ENCODE results near the gene CPLX1. TPM values are rescaled to one million over a fixed set of nuclear protein-coding genes. Genes with fewer than 3 reads are reported as not detected.

CPLX1 gene
- total RNA-seq, 1 experiment from 2014 or later: 3.1 TPM

DNA sequence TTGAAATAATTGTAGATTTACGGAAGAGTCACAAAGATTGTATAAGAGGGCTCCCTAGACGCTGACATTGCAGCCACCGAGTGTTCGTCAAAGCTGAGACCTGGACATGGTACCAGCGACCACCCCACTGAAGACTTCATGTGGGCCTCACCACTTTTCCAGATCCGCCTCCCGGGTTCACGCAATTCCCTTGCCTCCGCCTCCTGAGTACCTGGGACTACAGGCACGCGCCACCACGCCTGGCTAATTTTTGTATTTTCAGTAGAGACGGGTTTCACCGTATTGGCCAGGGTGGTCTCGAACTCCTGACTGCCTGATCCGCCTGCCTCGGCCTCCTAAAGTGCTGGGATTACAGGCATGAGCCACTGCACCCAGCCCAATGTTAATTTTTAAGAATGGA lies 29.7 kb downstream of the CPLX1 start:
- no peak overlapping the region for H3K9ac ChIP-seq (ENCODE audit: low read length)
- no peaks in the 10 kb centered on the region; the same call in 1 of the 2 replicates for H3K9me3 ChIP-seq (ENCODE audit: low read length)
- no peaks in the 10 kb centered on the region for H3K27me3 ChIP-seq (ENCODE audit: low read length)
- H2AFZ ChIP-seq (ENCODE audit: low read length): no peak overlapping the region
- H3K36me3 ChIP-seq (ENCODE audit: insufficient read depth, low read length): no peaks in the 10 kb centered on the region
- H3K79me2 ChIP-seq (ENCODE audit: low read length): no peaks in the 10 kb centered on the region
- peak overlapping the region; percentile 86 for H3K4me2 ChIP-seq (ENCODE audit: low read depth, low read length, poor library complexity, severe bottlenecking)
- H3K4me1 ChIP-seq (ENCODE audit: low read length): peaks cover 77% of the 10 kb centered on the region
- no peaks in the 10 kb centered on the region for H3K9me2 ChIP-seq (replicated peaks; ENCODE audit: insufficient read depth, low read length)
- H3K27ac ChIP-seq (ENCODE audit: low read length): no peak overlapping the region
- no peaks in the 10 kb centered on the region for H4K20me1 ChIP-seq (ENCODE audit: insufficient read depth, low read depth, low read length)
- no peak overlapping the region for H3K4me3 ChIP-seq (ENCODE audit: low read length)
- no peak for DNase-seq

DNA sequence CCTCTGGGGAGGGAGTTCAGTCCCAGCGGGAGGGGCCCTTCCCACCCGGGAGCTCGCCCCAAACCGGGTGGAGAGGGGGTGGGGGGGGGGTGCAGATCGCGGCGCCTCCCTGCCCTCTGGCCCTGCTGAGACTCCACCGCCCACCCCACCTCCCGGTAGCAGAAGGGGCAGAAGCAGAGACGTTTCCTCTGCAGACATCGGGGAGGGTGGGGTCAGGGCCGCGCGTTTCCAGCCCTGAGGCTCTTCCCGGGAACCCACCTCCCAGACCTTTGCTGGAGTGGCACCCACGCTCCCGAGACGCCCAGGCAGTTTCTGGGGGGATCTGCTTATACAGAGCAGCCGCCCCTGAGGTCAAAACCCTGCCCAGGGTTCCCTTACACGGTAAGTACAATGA lies 30.2 kb downstream of the CPLX1 start:
- H3K79me2 ChIP-seq (ENCODE audit: low read length): no peaks in the 10 kb centered on the region
- H2AFZ ChIP-seq (ENCODE audit: low read length): no peak overlapping the region
- H3K9ac ChIP-seq (ENCODE audit: low read length): peak overlapping the region; percentile 70
- H3K36me3 ChIP-seq (ENCODE audit: insufficient read depth, low read length): no peaks in the 10 kb centered on the region
- H3K4me2 ChIP-seq (ENCODE audit: low read depth, low read length, poor library complexity, severe bottlenecking): peak overlapping the region; percentile 86
- no peaks in the 10 kb centered on the region for H3K9me2 ChIP-seq (replicated peaks; ENCODE audit: insufficient read depth, low read length)
- H4K20me1 ChIP-seq (ENCODE audit: insufficient read depth, low read depth, low read length): no peaks in the 10 kb centered on the region
- no peaks in the 10 kb centered on the region for H3K9me3 ChIP-seq (ENCODE audit: low read length)
- H3K27ac ChIP-seq (ENCODE audit: low read length): peak overlapping the region; percentile 93; the same call in 1 of the 2 replicates
- no peak for DNase-seq
- no peaks in the 10 kb centered on the region for H3K27me3 ChIP-seq (ENCODE audit: low read length)
- H3K4me3 ChIP-seq (ENCODE audit: low read length): peak overlapping the region; percentile 66
- H3K4me1 ChIP-seq (ENCODE audit: low read length): peaks cover 73% of the 10 kb centered on the region

DNA sequence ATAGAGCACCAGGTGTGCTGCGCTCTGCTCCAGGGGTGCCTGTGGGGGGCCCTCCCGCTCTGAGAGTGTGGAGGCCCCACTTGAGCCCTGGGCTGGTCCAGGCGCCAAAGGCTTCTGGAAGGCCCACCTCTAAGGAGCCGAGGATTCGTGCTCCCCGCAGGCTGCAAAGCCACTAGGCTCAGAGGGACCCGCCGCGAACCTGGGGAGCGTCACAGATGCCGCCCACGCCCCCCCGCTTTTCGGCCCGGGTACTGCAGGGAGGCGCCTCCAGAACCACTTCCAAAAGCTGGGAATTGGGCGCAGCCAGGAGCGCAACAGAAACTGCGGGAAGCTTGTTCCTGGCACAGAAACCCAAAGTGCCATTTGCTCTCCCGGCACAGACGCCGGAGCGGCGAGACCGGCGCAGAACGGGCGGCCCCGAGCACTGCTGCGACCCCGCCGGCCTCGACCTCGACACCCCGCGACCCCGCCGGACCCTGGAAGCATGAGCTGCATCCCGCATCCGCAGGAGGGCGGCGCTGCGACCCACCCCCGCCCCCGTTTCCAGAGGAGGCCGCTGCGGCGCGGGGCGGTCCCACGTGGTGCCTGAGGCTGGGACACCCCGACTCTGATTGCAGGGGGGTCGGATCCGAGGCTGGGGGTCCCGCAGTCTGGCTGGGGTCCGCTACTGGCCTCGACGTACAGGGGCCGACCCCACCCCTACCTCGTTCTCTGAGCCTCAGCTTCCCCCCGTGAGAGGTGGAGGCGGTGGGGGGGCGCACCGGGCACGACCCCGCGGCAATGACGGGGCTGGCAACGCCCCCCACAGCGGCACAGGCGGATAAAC lies 30.8 kb downstream of the CPLX1 start:
- H3K4me2 ChIP-seq (ENCODE audit: low read depth, low read length, poor library complexity, severe bottlenecking): peak overlapping the region; percentile 86
- peak overlapping the region; percentile 66 for H3K4me3 ChIP-seq (ENCODE audit: low read length)
- H3K36me3 ChIP-seq (ENCODE audit: insufficient read depth, low read length): no peaks in the 10 kb centered on the region
- no peaks in the 10 kb centered on the region for H3K9me3 ChIP-seq (ENCODE audit: low read length)
- peak overlapping the region; percentile 15 for H2AFZ ChIP-seq (ENCODE audit: low read length)
- H3K27ac ChIP-seq (ENCODE audit: low read length): peak overlapping the region; percentile 93
- peaks cover 73% of the 10 kb centered on the region for H3K4me1 ChIP-seq (ENCODE audit: low read length)
- no peaks in the 10 kb centered on the region for H3K9me2 ChIP-seq (replicated peaks; ENCODE audit: insufficient read depth, low read length)
- no peaks in the 10 kb centered on the region for H4K20me1 ChIP-seq (ENCODE audit: insufficient read depth, low read depth, low read length)
- peak overlapping the region; percentile 70 for H3K9ac ChIP-seq (ENCODE audit: low read length)
- no peaks in the 10 kb centered on the region for H3K79me2 ChIP-seq (ENCODE audit: low read length)
- H3K27me3 ChIP-seq (ENCODE audit: low read length): no peaks in the 10 kb centered on the region
- peak; percentile 61 for DNase-seq

DNA sequence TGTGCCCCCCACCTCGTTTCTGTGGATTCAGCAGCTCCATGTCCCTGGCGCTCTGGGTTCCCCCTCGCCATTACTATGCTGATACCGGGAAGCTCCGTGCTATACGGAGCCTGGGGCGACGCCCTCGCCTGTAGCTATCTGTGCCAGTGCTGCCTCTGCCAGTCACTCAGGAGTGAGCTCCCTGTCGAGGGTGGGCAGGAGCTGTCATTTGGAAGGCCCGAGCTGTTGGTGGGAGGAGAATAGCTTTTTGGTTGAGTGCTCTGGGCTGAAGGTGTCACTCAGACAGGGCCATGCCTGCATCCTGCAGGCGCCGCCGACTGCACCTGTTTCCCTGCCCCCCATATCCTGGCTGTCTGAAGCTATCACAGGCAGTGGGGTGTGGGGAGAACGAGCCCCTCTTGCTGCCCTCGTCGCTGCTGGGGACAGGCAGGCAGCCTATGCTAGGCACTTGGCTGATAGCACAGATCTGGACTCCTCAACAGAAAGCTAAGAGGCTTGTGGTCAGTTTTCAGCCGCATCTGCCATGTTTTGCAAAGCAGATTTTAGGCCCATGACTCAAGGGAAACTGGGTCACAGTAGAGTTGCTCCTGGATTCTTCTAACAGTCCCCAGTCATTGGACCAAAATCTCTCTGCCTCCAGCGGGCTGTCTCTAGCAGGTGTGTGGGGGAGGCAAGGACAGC lies 31.8 kb downstream of the CPLX1 start:
- peak overlapping the region; percentile 93 for H3K27ac ChIP-seq (ENCODE audit: low read length)
- H4K20me1 ChIP-seq (ENCODE audit: insufficient read depth, low read depth, low read length): no peaks in the 10 kb centered on the region
- peaks cover 70% of the 10 kb centered on the region for H3K4me1 ChIP-seq (ENCODE audit: low read length)
- H3K9me3 ChIP-seq (ENCODE audit: low read length): no peaks in the 10 kb centered on the region
- no peaks in the 10 kb centered on the region for H3K79me2 ChIP-seq (ENCODE audit: low read length)
- H3K27me3 ChIP-seq (ENCODE audit: low read length): no peaks in the 10 kb centered on the region
- peak; percentile 85 for DNase-seq
- H3K4me3 ChIP-seq (ENCODE audit: low read length): peak overlapping the region; percentile 66
- H3K9me2 ChIP-seq (replicated peaks; ENCODE audit: insufficient read depth, low read length): no peaks in the 10 kb centered on the region
- H3K36me3 ChIP-seq (ENCODE audit: insufficient read depth, low read length): no peaks in the 10 kb centered on the region
- H3K4me2 ChIP-seq (ENCODE audit: low read depth, low read length, poor library complexity, severe bottlenecking): peak overlapping the region; percentile 86
- peak overlapping the region; percentile 70 for H3K9ac ChIP-seq (ENCODE audit: low read length)
- H2AFZ ChIP-seq (ENCODE audit: low read length): no peak overlapping the region; the same call in 1 of the 2 replicates

DNA sequence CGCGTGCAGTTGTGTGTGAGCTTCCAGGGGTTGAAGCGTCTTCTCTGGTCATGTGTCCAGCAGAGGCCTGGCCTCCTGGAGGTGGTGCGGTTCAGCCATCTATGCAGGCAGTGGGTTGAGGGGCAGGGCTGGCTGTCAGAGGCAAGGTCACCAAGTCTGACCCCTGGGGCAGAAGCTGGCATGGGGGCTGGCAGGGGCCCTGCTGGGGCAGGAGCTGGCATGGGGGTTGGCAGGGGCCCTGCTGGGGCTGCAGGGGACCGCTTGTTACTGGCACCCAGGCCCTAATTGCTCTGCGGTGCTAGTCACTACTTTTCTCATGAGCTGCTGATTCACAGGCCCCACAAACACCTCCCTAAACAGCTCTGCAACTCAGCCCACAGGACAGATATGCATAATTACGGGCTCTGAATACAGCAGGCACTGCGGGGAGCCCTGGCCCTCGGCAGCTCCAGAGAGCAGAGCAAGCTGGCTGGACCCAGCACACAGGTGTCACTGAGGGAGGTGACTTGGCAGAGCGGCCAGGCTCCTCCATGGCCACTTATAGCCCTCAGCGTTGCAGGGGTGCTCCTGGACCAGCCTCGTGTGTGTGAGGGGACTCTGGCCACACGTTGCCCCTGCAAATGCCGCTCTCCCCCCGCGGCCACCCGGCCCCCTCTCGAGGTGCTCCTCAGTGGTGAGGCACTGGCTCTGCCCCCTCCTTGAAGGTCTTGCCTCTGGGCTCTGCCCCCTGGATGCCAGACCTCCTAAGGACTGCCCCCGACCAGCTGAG lies 32.7 kb downstream of the CPLX1 start:
- Histone ChIP-seq H3K27ac (ENCODE audit: low read length) (peak overlapping the region; percentile 93), H4K20me1 (ENCODE audit: insufficient read depth, low read depth, low read length) (no peaks in the 10 kb centered on the region), H3K27me3 (ENCODE audit: low read length) (no peaks in the 10 kb centered on the region), H2AFZ (ENCODE audit: low read length) (peak overlapping the region; percentile 39; the same call in 1 of the 2 replicates), H3K9me2 (replicated peaks; ENCODE audit: insufficient read depth, low read length) (no peaks in the 10 kb centered on the region), H3K4me3 (ENCODE audit: low read length) (peak overlapping the region; percentile 66), H3K4me2 (ENCODE audit: low read depth, low read length, poor library complexity, severe bottlenecking) (peak overlapping the region; percentile 86), H3K79me2 (ENCODE audit: low read length) (no peaks in the 10 kb centered on the region), H3K4me1 (ENCODE audit: low read length) (peaks cover 62% of the 10 kb centered on the region), H3K36me3 (ENCODE audit: insufficient read depth, low read length) (no peaks in the 10 kb centered on the region), H3K9me3 (ENCODE audit: low read length) (no peaks in the 10 kb centered on the region), H3K9ac (ENCODE audit: low read length) (peak overlapping the region; percentile 70)
- peak; percentile 58 for DNase-seq

DNA sequence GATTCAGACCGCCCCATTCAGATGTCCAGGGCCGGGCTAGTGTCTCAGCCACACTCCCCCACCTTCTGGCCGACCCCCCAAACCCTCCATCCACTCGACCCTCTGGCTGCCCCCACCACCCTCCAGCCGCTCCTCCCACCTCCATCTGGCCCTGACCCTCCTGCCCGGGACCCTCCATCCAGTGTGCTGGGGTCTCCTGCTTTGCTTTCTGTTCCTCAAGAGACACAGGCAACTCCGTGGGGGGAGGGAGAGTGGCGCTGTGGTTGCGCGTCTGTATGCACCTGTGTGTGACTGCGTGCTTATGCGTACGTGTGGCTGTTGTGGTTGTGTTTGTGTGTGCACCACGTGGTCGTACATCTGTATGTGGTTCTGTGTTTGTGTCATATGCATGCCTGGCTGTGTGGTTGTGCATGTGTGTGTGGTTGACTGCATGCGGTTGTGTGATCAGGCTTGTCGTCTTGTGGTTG lies 33.3 kb downstream of the CPLX1 start:
- peak overlapping the region; percentile 86 for H3K4me2 ChIP-seq (ENCODE audit: low read depth, low read length, poor library complexity, severe bottlenecking)
- H2AFZ ChIP-seq (ENCODE audit: low read length): peak overlapping the region; percentile 39; the same call in 1 of the 2 replicates
- DNase-seq: peak; percentile 79
- H3K4me3 ChIP-seq (ENCODE audit: low read length): peak overlapping the region; percentile 66
- H3K4me1 ChIP-seq (ENCODE audit: low read length): peaks cover 59% of the 10 kb centered on the region
- peak overlapping the region; percentile 93 for H3K27ac ChIP-seq (ENCODE audit: low read length)
- no peaks in the 10 kb centered on the region for H3K27me3 ChIP-seq (ENCODE audit: low read length)
- H3K9me3 ChIP-seq (ENCODE audit: low read length): no peaks in the 10 kb centered on the region
- no peaks in the 10 kb centered on the region for H4K20me1 ChIP-seq (ENCODE audit: insufficient read depth, low read depth, low read length)
- H3K36me3 ChIP-seq (ENCODE audit: insufficient read depth, low read length): no peaks in the 10 kb centered on the region
- H3K79me2 ChIP-seq (ENCODE audit: low read length): no peaks in the 10 kb centered on the region
- peak overlapping the region; percentile 70 for H3K9ac ChIP-seq (ENCODE audit: low read length)
- H3K9me2 ChIP-seq (replicated peaks; ENCODE audit: insufficient read depth, low read length): no peaks in the 10 kb centered on the region

DNA sequence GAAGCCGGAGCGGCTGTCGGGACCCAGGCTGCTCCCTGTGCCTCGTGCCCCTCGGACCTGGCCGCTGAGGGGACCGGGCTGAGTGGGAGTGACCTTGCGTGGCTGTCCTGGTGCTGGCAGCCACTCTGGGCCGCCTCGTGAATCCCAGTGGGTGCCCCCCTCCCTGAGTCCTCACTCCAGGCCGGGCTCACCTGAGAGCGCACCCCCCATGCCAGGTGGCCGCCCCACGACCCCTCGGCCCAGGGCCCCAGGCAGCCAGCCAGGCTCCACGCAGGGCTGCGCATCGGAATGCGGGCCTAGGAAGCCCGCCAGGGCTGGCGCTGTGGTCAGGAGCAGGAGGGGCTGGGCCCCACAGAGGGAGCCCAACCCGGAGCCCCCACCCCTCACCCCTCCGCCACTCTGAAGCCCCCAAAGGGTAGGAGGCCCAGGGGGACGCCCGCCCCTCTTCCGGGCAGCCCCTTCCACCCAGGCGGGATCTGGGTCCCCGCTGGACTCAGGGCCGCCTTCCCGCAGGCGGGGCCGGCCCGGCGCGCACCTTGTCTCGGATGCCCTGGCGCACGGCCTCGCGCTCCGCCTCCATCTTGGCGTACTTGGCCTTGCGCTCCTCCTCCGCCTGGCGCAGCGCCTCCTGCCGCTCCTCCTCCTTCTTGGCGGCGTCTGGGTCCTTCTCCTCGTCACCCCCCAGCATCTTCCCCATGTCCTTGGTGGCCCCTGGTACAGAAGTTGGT lies 33.9 kb downstream of the CPLX1 start:
- Histone ChIP-seq H3K4me3 (ENCODE audit: low read length) (peak overlapping the region; percentile 66), H3K27me3 (ENCODE audit: low read length) (no peaks in the 10 kb centered on the region)
- peak; percentile 73 for DNase-seq

More for the DNA sequence above, 33.9 kb downstream of the CPLX1 start:
- Histone ChIP-seq H2AFZ (ENCODE audit: low read length) (peak overlapping the region; percentile 39; the same call in 1 of the 2 replicates), H3K4me2 (ENCODE audit: low read depth, low read length, poor library complexity, severe bottlenecking) (peak overlapping the region; percentile 86), H3K9me3 (ENCODE audit: low read length) (no peaks in the 10 kb centered on the region), H4K20me1 (ENCODE audit: insufficient read depth, low read depth, low read length) (no peaks in the 10 kb centered on the region), H3K9ac (ENCODE audit: low read length) (peak overlapping the region; percentile 70), H3K27ac (ENCODE audit: low read length) (peak overlapping the region; percentile 93; the same call in 1 of the 2 replicates), H3K4me1 (ENCODE audit: low read length) (peaks cover 56% of the 10 kb centered on the region), H3K9me2 (replicated peaks; ENCODE audit: insufficient read depth, low read length) (no peaks in the 10 kb centered on the region), H3K79me2 (ENCODE audit: low read length) (no peaks in the 10 kb centered on the region), H3K36me3 (ENCODE audit: insufficient read depth, low read length) (no peaks in the 10 kb centered on the region)
